Neural progenitor cell (in vitro differentiated cells): ENCODE results near the gene IQGAP1.

Source experiments
- CTCF ChIP-seq: fragments of 200-600 bp; sonication (generic); IDR thresholded peaks from 2 replicates; pipeline ENCODE4 v1.5.1; 2017; ENCODE audit warnings: antibody characterized with exemption, mild to moderate bottlenecking
- EZH2 ChIP-seq: fragments of 200-600 bp; sonication (generic); IDR thresholded peaks from 2 replicates; pipeline ENCODE4 v1.6.1; 2017; ENCODE audit warnings: antibody characterized with exemption, mild to moderate bottlenecking, moderate library complexity

GRCh38 chr15:90358124-90359033, 29.7 kb upstream of the IQGAP1 start:
- no peak for TF ChIP-seq EZH2
- TF ChIP-seq CTCF = no peak
